COR-L47 (cell line): Measurements from ENCODE around the gene IGSF22.

Source experiments
- DNase-seq: peaks from one replicate; lab custom pipeline; 2025; lab: John Stamatoyannopoulos, UW

Gene IGSF22

GRCh38 chr11:18726040-18726439 is at the start of gene IGSF22:
TSS of gene IGSF22 (minus strand) at chr11:18726188. CDS start at chr11:18724236, 1,952 bp downstream.
- DNase-seq = no peak

DNA sequence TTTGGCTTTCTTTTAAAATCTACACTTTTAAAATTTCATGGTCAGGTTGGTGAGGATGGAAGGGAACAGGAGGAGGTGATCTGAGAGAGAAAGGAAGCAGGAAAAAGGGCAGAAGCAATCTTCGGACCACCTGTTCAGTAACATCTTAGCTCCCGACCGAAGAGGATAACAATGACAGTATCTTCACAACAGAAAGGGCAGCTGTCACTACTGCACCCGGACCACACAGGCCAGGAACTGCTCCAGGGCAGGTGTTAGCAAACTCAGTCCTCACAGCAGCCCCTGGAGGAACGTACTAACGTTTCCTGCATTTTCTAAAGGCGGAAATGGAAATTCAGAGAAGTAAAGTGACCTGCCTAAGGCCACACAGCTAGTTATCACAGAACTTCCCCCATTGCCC is 48.8 kb upstream of the IGSF22 start:
- DNase-seq = no peak

GRCh38 chr11:18773681-18774080 is 47.7 kb upstream of the IGSF22 start:
- no peak for DNase-seq

DNA sequence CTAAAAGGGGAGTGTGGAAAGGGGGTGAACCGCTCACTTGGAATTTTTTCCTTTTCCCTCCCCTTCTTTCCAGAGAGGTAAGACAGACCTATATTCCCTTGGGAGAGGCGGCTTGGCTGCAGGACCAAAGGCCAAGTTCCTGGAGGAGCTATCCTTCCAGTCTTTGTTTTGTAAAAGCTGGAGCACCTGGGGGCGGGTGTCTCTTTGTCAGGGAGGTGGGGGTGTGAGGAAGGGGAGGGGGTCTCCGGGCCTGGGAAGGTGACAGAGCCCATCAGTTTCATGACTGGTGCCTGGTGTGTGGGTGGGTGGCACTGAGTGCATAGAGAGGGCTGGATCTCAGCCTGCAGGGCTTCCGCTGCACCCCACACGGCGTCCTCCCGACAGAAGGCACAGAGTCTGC is 47.1 kb upstream of the IGSF22 start:
- DNase-seq = no peak

DNA sequence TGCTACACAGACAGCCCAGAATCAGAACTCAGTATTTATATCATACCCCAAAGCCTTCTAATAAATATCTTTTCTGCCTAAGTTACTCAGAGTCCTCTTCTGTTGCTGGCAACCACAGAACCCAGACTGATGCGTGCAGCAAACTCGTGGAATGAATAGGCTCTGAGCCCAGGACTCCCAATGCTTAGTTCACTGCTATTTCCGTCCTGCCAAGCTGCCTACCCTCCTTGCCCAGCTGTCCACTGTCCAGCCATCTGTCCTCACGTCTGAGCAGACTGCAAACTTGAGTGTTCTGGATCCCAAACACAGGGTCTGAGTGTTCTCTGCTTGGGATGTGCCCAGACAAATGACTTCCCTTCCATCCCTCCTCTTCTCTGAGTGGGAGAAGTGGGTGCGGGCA is 46.2 kb upstream of the IGSF22 start:
- DNase-seq = no peak

- no peak for DNase-seq
These were observed 45.5 kb upstream of the IGSF22 start for GRCh38 chr11:18771266-18772035.

DNA sequence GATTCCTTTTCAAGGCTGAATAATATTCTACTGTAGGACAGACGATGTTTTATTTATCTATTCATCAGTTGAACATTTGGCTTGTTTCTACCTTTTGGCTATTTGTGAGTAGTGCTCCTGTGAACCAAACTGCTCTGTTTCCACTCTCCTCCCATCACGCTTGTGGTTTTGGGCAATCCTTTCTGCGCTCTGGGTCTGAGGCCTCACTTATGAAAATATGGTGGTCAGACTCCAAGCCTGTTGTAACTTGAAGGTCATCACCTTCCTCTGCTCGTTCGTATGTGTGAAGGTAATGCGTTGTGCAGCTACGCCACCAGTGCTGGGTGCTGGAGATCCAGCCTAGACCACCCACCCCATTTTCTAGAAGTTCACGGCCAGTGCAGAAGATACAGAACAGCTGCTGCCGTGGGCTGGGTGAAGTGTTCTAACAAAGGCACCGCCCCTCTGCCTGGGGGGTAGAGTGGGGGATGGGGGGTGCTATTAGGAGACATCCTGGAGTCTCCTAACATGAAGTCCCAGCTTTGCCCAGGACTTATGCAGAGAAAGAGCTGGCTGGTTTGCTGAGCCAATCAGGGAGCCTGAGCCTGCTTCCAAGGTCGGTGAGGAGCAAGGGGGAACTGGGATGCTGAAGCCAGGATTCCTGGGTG is 44.6 kb upstream of the IGSF22 start:
- DNase-seq = no peak

- no peak for DNase-seq
These were observed 43.9 kb upstream of the IGSF22 start for GRCh38 chr11:18769802-18770456.

DNA sequence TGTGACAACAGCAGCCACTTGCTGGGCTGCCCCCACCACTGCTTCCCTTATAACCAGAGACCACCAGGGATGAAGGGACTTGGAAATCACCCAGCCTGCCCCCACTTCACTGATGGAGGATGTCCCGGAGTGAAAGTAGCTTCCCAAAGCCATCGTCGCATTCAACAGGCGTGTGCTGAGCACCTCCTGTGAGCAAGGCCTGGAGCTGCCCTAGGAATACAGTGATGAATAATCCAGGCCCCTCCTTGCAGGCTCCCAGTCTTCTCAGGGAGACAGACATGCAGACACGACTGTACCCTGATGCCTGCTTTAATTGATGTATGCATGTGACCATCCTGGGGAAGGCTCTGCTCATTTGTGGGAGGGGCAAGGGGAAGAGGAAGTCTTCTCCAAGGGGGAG is 43.0 kb upstream of the IGSF22 start:
- no peak for DNase-seq

DNA sequence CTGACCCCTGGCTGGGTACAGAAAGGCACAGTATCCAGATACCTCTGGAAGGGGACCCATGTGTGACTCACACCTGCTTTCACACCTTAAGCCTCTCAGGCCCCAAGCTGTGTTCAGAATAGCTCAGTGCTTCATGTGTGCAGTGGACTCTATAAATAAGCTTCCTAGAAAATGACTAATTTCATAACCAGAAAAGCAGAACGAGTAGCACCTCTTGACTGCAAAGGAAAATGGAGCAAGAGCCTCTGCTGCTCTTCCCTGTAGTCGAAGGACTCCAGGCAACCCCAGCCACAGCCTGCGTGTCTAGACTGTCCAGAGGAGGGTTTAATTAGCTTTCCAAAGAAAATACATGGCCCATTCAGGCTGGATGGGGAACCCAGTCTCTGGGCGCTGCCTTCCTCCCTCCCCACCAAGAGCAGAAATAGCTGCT is 42.5 kb upstream of the IGSF22 start:
- no peak for DNase-seq

GRCh38 chr11:18766015-18766414 is 40.0 kb upstream of the IGSF22 start:
- DNase-seq = no peak

DNA sequence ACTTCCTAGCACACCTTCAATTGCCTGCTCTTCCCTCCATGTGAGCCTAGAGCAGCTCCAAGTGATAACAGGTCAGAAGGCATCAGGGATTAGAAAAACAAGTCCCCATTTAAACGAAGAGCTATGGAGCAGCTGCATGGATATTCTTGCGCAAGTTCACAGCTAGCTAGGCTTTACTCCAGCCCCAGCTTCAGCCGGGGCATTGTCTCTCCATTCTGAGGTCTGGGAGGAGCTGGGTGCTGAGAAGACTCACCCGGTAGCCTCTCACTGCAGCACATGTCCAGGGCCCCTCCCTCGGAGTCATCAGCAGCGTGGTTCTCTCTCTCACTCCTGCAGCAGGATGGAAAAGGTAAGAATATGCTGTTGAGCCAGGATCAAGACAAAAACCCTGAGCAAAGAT is 39.6 kb upstream of the IGSF22 start:
- DNase-seq = no peak

- DNase-seq = no peak
These were observed 35.8 kb upstream of the IGSF22 start for GRCh38 chr11:18761741-18762140.

- DNase-seq = no peak
These were observed 35.2 kb upstream of the IGSF22 start for GRCh38 chr11:18761144-18761543.

GRCh38 chr11:18757811-18758210 is 31.8 kb upstream of the IGSF22 start:
- DNase-seq = no peak

- no peak for DNase-seq
These were observed 30.9 kb upstream of the IGSF22 start for GRCh38 chr11:18756889-18757288.

- no peak for DNase-seq
These were observed 28.3 kb upstream of the IGSF22 start for GRCh38 chr11:18754308-18754707.

GRCh38 chr11:18752502-18752901 is 26.5 kb upstream of the IGSF22 start:
- no peak for DNase-seq

DNA sequence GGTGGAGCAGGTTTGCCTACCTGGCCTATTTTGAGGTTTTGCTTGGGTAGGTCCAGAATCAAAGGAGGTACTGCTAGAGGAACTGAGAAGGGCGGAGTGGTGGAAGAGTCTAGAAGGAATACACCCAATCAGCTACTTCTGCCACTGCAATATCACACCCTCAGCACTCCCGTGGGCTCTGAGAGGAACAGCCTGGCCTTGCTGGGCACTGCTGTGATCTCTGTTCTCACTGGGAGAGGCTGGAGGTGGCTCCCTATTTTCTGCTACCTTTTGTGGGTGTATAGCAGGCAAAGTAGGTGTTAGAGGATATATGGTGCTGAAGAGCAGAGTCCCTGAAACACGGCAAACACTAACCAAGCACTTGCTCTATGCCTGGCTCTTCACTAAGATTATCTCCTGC is 25.0 kb upstream of the IGSF22 start:
- no peak for DNase-seq

GRCh38 chr11:18749681-18750319 is 23.8 kb upstream of the IGSF22 start:
- DNase-seq = no peak

DNA sequence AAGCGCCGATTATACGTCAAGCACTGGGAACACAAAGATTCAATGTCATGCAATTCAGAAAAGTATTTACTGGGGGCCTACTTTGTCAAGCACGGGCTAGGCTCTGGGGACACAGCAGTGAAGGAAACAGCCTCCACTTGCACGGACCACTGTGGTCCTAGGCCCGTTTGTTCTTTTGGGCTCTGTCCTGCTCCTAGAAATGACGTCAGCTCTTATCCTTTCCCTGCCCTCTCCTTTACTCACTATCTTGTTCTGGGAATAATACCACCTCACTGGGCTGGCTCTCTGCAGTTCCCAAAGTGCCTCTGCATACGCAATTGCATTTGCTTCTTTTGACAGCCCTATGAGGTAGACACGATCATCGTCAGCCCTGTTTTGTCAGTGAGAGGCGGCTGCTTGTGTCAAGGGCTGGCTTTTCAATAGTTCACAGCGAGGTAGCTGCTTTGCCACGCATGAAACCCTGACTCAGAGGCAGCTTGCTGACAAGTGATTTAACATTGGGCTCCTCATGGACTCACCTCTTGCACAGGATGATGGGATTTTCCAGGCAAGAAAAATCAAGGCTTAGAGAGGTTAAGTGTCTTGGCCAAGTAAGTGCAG is 22.9 kb upstream of the IGSF22 start:
- DNase-seq = no peak

- no peak for DNase-seq
These were observed 19.3 kb upstream of the IGSF22 start for GRCh38 chr11:18745251-18745650.
